HepG2 (cell line): Measurements from ENCODE around the gene SLX9. TPM values are rescaled to one million over a fixed set of nuclear protein-coding genes. Genes with fewer than 3 reads are reported as not detected.

Experiments
- AKAP8 ChIP-seq: sonication (generic); formaldehyde crosslinking; IDR thresholded peaks from 2 replicates; pipeline ENCODE4 v1.5.1; 2020; ENCODE audit warnings: mild to moderate bottlenecking, missing genetic modification reagents
- DPF2 ChIP-seq: sonication (generic); formaldehyde crosslinking; IDR thresholded peaks from 2 replicates; pipeline ENCODE4 v1.4.0; 2020; ENCODE audit warnings: mild to moderate bottlenecking, low read depth, missing genetic modification reagents, borderline replicate concordance
- ELF3 ChIP-seq: IDR thresholded peaks from 2 replicates; pipeline ENCODE4 v1.6.1; 2016; ENCODE audit warnings: missing genetic modification reagents, missing compliant biosample characterization
- HDAC2 ChIP-seq: sonication (generic); formaldehyde crosslinking; IDR thresholded peaks from 2 replicates; pipeline ENCODE4 v1.4.0; 2020; ENCODE audit warnings: missing genetic modification reagents
- HNF4A ChIP-seq: sonication (generic); formaldehyde crosslinking; IDR thresholded peaks from 2 replicates; pipeline ENCODE4 v1.4.0; 2020; ENCODE audit warnings: missing genetic modification reagents
- NR2C2 ChIP-seq: sonication (generic); formaldehyde crosslinking; IDR thresholded peaks from 2 replicates; pipeline ENCODE4 v1.4.0; 2020; ENCODE audit warnings: missing genetic modification reagents, mild to moderate bottlenecking, moderate library complexity, borderline replicate concordance
- SIN3A ChIP-seq: IDR thresholded peaks from 2 replicates; pipeline ENCODE4 v1.6.1; 2011; ENCODE audit warnings: low read depth, mild to moderate bottlenecking, control low read depth, low read length, borderline replicate concordance
- XRCC5 ChIP-seq: fragments of 200-400 bp; formaldehyde crosslinking; optimal IDR thresholded peaks from 2 replicates; pipeline ENCODE3; 2017; ENCODE audit warnings: mild to moderate bottlenecking, low read length
- ZMYM4 ChIP-seq: sonication (generic); formaldehyde crosslinking; IDR thresholded peaks from 2 replicates; pipeline ENCODE4 v1.8.1; 2023; ENCODE audit warnings: mild to moderate bottlenecking, missing genetic modification reagents
- ZNF501 ChIP-seq: sonication (generic); formaldehyde crosslinking; IDR thresholded peaks from 2 replicates; pipeline ENCODE4 v1.5.1; 2020; ENCODE audit warnings: mild to moderate bottlenecking, moderate library complexity, missing genetic modification reagents
- ZNF556 ChIP-seq: sonication (generic); formaldehyde crosslinking; IDR thresholded peaks from 2 replicates; pipeline ENCODE4 v1.4.0; 2020; ENCODE audit warnings: mild to moderate bottlenecking, missing genetic modification reagents, borderline replicate concordance
- ZNF703 ChIP-seq: sonication (generic); formaldehyde crosslinking; IDR thresholded peaks from 2 replicates; pipeline ENCODE4 v1.5.1; 2020; ENCODE audit warnings: missing genetic modification reagents, mild to moderate bottlenecking, moderate library complexity, borderline replicate concordance
- ZNF883 ChIP-seq: sonication (generic); formaldehyde crosslinking; IDR thresholded peaks from 2 replicates; pipeline ENCODE4 v1.5.1; 2020; ENCODE audit warnings: mild to moderate bottlenecking, missing genetic modification reagents; ENCODE audit errors: not compliant biosample characterization
- polyA plus RNA-seq, 8 experiments: library from polyadenylated mRNA; depleted of rRNA in 3 of 8; stranded (reverse) in 7 of 8; unstranded in 1 of 8; fragments of >200 nt; fragmentation: Illumina TruSeq in 4 of 8; extraction: Trizol in 4 of 8; gene quantifications; 2 replicates each; pipeline versions ENCODE4 v1.2.1 to v1.2.3, GENCODE V29; 2011 to 2016; ENCODE audit warnings: low read depth in 4 of 8, missing spikeins in 1 of 8, mixed read lengths in 1 of 8; ENCODE audit not compliant: insufficient read depth in 1 of 8
- total RNA-seq, 5 experiments: library from RNA; depleted of rRNA; stranded (reverse); fragments of >200 nt; fragmentation: Illumina TruSeq; extraction: Trizol; gene quantifications; 2 replicates each; pipeline ENCODE4 v1.2.3, GENCODE V29; 2016; ENCODE audit warnings: low read depth in 1 of 5
- TF ChIP-seq, protein P1 (sequence below): sonication (generic); formaldehyde crosslinking; IDR thresholded peaks from 2 replicates; pipeline ENCODE4 v1.4.0; 2020; ENCODE audit warnings: missing genetic modification reagents, borderline replicate concordance
- TF ChIP-seq, protein P2 (sequence below): IDR thresholded peaks from 2 replicates; pipeline ENCODE4 v1.6.1; 2016
- TF ChIP-seq, protein P3 (sequence below): sonication (generic); formaldehyde crosslinking; IDR thresholded peaks from 2 replicates; pipeline ENCODE4 v1.5.1; 2020; ENCODE audit warnings: mild to moderate bottlenecking, missing genetic modification reagents
- TF ChIP-seq, protein P4 (sequence below): sonication (generic); formaldehyde crosslinking; IDR thresholded peaks from 2 replicates; pipeline ENCODE4 v1.8.0; 2022; ENCODE audit warnings: mild to moderate bottlenecking, missing genetic modification reagents; ENCODE audit not compliant: insufficient replicate concordance

Gene SLX9
- total and polyA plus RNA-seq, 2 of the 13 experiments (the other 11 are each of a cell fraction or from before 2014, with no cell fraction given), result 21.0 to 47.1 TPM

DNA sequence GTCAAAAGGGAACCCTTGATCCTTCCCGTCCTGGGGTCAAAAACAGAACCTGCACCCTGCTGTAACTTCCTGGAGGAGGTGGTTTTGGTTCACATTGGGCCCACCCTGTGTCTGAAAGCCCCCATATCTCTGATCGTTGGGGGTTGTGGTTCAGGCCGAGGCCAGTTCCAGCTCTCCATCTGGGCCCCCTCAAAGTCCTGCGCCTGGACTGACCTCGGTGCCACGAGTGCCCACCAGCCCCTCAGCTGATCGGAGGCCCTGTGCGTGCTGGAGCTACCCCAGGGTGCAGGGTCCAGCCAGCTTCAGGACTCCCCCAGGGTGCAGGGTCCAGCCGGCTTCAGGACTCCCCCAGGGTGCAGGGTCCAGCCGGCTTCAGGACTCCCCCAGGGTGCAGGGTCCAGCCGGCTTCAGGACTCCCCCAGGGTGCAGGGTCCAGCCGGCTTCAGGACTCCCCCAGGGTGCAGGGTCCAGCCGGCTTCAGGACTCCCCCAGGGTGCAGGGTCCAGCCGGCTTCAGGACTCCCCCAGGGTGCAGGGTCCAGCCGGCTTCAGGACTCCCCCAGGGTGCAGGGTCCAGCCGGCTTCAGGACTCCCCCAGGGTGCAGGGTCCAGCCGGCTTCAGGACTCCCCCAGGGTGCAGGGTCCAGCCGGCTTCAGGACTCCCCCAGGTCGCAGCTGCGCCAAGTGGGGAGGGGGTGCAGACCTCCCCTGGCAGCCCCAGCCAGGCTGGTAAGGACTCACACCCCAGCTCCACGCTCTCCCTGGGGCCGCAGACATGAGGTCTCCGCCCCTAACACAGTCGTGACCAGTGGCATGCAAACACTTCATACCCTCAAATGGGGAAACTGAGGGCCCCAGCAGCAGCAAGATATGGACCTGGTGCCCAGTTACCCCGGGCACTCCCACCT lies 27.1 kb upstream of the SLX9 start (continued):
- TF ChIP-seq, protein P1, sequence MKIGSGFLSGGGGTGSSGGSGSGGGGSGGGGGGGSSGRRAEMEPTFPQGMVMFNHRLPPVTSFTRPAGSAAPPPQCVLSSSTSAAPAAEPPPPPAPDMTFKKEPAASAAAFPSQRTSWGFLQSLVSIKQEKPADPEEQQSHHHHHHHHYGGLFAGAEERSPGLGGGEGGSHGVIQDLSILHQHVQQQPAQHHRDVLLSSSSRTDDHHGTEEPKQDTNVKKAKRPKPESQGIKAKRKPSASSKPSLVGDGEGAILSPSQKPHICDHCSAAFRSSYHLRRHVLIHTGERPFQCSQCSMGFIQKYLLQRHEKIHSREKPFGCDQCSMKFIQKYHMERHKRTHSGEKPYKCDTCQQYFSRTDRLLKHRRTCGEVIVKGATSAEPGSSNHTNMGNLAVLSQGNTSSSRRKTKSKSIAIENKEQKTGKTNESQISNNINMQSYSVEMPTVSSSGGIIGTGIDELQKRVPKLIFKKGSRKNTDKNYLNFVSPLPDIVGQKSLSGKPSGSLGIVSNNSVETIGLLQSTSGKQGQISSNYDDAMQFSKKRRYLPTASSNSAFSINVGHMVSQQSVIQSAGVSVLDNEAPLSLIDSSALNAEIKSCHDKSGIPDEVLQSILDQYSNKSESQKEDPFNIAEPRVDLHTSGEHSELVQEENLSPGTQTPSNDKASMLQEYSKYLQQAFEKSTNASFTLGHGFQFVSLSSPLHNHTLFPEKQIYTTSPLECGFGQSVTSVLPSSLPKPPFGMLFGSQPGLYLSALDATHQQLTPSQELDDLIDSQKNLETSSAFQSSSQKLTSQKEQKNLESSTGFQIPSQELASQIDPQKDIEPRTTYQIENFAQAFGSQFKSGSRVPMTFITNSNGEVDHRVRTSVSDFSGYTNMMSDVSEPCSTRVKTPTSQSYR (CRISPR knock-in tag), result peak; percentile 60; the same call in 1 of the 2 replicates
- 0 out of 2 replicates have a peak, but pooled peaks have one; percentile 9 for TF ChIP-seq DPF2
- peak; percentile 86 for TF ChIP-seq HDAC2 (CRISPR knock-in tag)
- peak; percentile 69; the same call in 1 of the 2 replicates for TF ChIP-seq ZNF556
- 0 out of 2 replicates have a peak, but pooled peaks have one; percentile 72 for TF ChIP-seq SIN3A
- TF ChIP-seq ZNF883 (CRISPR knock-in tag), result peak; percentile 8
- TF ChIP-seq, protein P2, sequence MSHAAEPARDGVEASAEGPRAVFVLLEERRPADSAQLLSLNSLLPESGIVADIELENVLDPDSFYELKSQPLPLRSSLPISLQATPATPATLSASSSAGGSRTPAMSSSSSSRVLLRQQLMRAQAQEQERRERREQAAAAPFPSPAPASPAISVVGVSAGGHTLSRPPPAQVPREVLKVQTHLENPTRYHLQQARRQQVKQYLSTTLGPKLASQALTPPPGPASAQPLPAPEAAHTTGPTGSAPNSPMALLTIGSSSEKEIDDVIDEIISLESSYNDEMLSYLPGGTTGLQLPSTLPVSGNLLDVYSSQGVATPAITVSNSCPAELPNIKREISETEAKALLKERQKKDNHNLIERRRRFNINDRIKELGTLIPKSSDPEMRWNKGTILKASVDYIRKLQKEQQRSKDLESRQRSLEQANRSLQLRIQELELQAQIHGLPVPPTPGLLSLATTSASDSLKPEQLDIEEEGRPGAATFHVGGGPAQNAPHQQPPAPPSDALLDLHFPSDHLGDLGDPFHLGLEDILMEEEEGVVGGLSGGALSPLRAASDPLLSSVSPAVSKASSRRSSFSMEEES (CRISPR knock-in tag), result peak; percentile 35; the same call in 1 of the 2 replicates
- peak; percentile 75 for TF ChIP-seq ZNF501 (CRISPR knock-in tag)
- TF ChIP-seq HNF4A, result peak; percentile 96
- TF ChIP-seq, protein P3, sequence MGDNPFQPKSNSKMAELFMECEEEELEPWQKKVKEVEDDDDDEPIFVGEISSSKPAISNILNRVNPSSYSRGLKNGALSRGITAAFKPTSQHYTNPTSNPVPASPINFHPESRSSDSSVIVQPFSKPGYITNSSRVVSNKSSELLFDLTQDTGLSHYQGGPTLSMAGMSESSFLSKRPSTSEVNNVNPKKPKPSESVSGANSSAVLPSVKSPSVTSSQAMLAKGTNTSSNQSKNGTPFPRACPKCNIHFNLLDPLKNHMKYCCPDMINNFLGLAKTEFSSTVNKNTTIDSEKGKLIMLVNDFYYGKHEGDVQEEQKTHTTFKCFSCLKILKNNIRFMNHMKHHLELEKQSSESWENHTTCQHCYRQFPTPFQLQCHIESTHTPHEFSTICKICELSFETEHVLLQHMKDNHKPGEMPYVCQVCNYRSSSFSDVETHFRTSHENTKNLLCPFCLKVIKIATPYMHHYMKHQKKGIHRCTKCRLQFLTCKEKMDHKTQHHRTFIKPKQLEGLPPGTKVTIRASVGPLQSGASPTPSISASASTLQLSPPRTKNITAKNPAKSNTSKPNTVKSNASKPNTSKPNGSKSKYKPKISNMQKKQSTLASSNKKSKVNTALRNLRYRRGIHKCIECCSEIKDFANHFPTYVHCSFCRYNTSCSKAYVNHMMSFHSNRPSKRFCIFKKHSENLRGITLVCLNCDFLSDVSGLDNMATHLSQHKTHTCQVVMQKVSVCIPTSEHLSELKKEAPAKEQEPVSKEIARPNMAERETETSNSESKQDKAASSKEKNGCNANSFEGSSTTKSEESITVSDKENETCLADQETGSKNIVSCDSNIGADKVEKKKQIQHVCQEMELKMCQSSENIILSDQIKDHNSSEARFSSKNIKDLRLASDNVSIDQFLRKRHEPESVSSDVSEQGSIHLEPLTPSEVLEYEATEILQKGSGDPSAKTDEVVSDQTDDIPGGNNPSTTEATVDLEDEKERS (CRISPR knock-in tag), result peak; percentile 65; the same call in 1 of the 2 replicates
- TF ChIP-seq, protein P4, sequence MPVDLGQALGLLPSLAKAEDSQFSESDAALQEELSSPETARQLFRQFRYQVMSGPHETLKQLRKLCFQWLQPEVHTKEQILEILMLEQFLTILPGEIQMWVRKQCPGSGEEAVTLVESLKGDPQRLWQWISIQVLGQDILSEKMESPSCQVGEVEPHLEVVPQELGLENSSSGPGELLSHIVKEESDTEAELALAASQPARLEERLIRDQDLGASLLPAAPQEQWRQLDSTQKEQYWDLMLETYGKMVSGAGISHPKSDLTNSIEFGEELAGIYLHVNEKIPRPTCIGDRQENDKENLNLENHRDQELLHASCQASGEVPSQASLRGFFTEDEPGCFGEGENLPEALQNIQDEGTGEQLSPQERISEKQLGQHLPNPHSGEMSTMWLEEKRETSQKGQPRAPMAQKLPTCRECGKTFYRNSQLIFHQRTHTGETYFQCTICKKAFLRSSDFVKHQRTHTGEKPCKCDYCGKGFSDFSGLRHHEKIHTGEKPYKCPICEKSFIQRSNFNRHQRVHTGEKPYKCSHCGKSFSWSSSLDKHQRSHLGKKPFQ (CRISPR knock-in tag), result peak; percentile 66
- TF ChIP-seq AKAP8 (CRISPR knock-in tag), result peak; percentile 67; the same call in 1 of the 2 replicates
- peak; percentile 33; the same call in 1 of the 2 replicates for TF ChIP-seq ELF3
- peak; percentile 35 for TF ChIP-seq XRCC5
- peak; percentile 62; the same call in 1 of the 2 replicates for TF ChIP-seq ZMYM4
- peak; percentile 88; the same call in 1 of the 2 replicates for TF ChIP-seq ZNF703 (CRISPR knock-in tag)
- peak; percentile 87 for TF ChIP-seq NR2C2 (CRISPR knock-in tag)
